Inflammatory macrophage (primary cell): ENCODE measurements around the gene CREG2.

Experiments used
- DNase-seq, 2 donors: peaks; one replicate each; pipeline ENCODE4 v3.0.0-alpha.2; 2020 to 2022
- total RNA-seq, 18 experiments: gene quantifications; one replicate each; lab custom pipeline; 2026; ENCODE audit warnings: mixed read lengths in 6 of 18, inconsistent platforms in 2 of 18; lab: John Stamatoyannopoulos, UW

The CREG2 gene
- total RNA-seq, result 0 to 0.86 (median 0.22) reads per million in 18 experiments

- DNase-seq, result peak; percentile 41 to 67
Observed at GRCh38 chr2:101387151-101387834, at the start of gene CREG2. Gene CREG2, minus strand, starts transcription at chr2:101387503. Its CDS starts 46 bp downstream, at chr2:101387457.

GRCh38 chr2:101435001-101435862 is 47.9 kb upstream of the CREG2 start:
- no peak for DNase-seq

- no peak for DNase-seq
Observed at GRCh38 chr2:101433465-101433864, 46.2 kb upstream of the CREG2 start.

GRCh38 chr2:101432411-101433181 is 45.3 kb upstream of the CREG2 start:
- no peak for DNase-seq

GRCh38 chr2:101431486-101431885 is 44.2 kb upstream of the CREG2 start:
- DNase-seq, result no peak

- no peak for DNase-seq
Observed at GRCh38 chr2:101430156-101430555, 42.9 kb upstream of the CREG2 start.

- no peak for DNase-seq
Observed at GRCh38 chr2:101429453-101429852, 42.1 kb upstream of the CREG2 start.

- no peak for DNase-seq
Observed at GRCh38 chr2:101428422-101429176, 41.3 kb upstream of the CREG2 start.

- DNase-seq, result no peak
Observed at GRCh38 chr2:101427743-101428142, 40.4 kb upstream of the CREG2 start.

- DNase-seq, result no peak
Observed at GRCh38 chr2:101427240-101427639, 39.9 kb upstream of the CREG2 start.

- no peak for DNase-seq
Observed at GRCh38 chr2:101426822-101427221, 39.5 kb upstream of the CREG2 start.

- DNase-seq, result peak in 1 of 2 donors; percentile 44
Observed at GRCh38 chr2:101420623-101421022, 33.3 kb upstream of the CREG2 start.

- peak; percentile 83 for DNase-seq
Observed at GRCh38 chr2:101419096-101419663, 31.9 kb upstream of the CREG2 start.

GRCh38 chr2:101418460-101419095 is 31.3 kb upstream of the CREG2 start:
- no peak for DNase-seq

- no peak for DNase-seq
Observed at GRCh38 chr2:101416609-101417008, 29.3 kb upstream of the CREG2 start.

GRCh38 chr2:101415884-101416283 is 28.6 kb upstream of the CREG2 start:
- DNase-seq, result no peak

GRCh38 chr2:101415220-101415619 is 27.9 kb upstream of the CREG2 start:
- DNase-seq, result peak; percentile 22 to 26

- no peak for DNase-seq
Observed at GRCh38 chr2:101412092-101412694, 24.9 kb upstream of the CREG2 start.

GRCh38 chr2:101410746-101411145 is 23.4 kb upstream of the CREG2 start:
- DNase-seq, result no peak

GRCh38 chr2:101410114-101410513 is 22.8 kb upstream of the CREG2 start:
- DNase-seq, result no peak

GRCh38 chr2:101409699-101410098 is 22.4 kb upstream of the CREG2 start:
- DNase-seq, result no peak
